Neuronal stem cell (in vitro differentiated cells): ENCODE results near the gene LAYN.

Experiments
- DNase-seq: peaks from one replicate; pipeline ENCODE4 v3.0.0-alpha.2; 2013; ENCODE audit warnings: low spot score
- H2AFZ ChIP-seq: one replicate; pipeline ENCODE4 v1.6.1; 2013; ENCODE audit warnings: mild to moderate bottlenecking, low read length, inconsistent platforms
- H2AK5ac ChIP-seq: 2 replicates; pipeline ENCODE4 v1.6.1; 2013; ENCODE audit warnings: low read depth, mild to moderate bottlenecking, inconsistent platforms, low read length, moderate library complexity, mixed read lengths
- H2BK120ac ChIP-seq: 2 replicates; pipeline ENCODE4 v1.6.1; 2013; ENCODE audit warnings: low read depth, mild to moderate bottlenecking, inconsistent platforms, low read length, moderate library complexity, mixed read lengths
- H2BK12ac ChIP-seq: one replicate; pipeline ENCODE4 v1.6.1; 2013; ENCODE audit warnings: low read length, inconsistent platforms
- H2BK15ac ChIP-seq: 2 replicates; pipeline ENCODE4 v1.6.1; 2013; ENCODE audit warnings: mild to moderate bottlenecking, low read length, inconsistent platforms, mixed read lengths
- H2BK5ac ChIP-seq: one replicate; pipeline ENCODE4 v1.6.1; 2013; ENCODE audit warnings: inconsistent platforms, mild to moderate bottlenecking, low read length, moderate library complexity
- H3K14ac ChIP-seq: one replicate; pipeline ENCODE4 v1.6.1; 2013; ENCODE audit warnings: low read length, inconsistent platforms
- H3K18ac ChIP-seq: 2 replicates; pipeline ENCODE4 v1.6.1; 2013; ENCODE audit warnings: low read length, inconsistent platforms
- H3K23ac ChIP-seq: 2 replicates; pipeline ENCODE4 v1.6.1; 2013; ENCODE audit warnings: low read depth, mild to moderate bottlenecking, mixed read lengths, low read length, inconsistent platforms; ENCODE audit not compliant: poor library complexity
- H3K27ac ChIP-seq: replicated peaks from 3 replicates; pipeline ENCODE4 v1.5.1; 2013; ENCODE audit warnings: low read length, inconsistent platforms
- H3K27me3 ChIP-seq, 3 experiments: 2 replicates each; pipeline ENCODE4 v1.6.1; 2013; ENCODE audit warnings: low read length in 3 of 3, mild to moderate bottlenecking in 2 of 3, inconsistent platforms in 1 of 3, low read depth in 1 of 3, mixed read lengths in 1 of 3, moderate library complexity in 1 of 3; ENCODE audit not compliant: control insufficient read depth in 3 of 3, insufficient read depth in 3 of 3
- H3K36me3 ChIP-seq, 2 donors: replicated peaks in 1 of 2; 2 replicates each; pipeline ENCODE4 v1.6.1; 2013; ENCODE audit warnings: low read length in 2 of 2; ENCODE audit not compliant: control insufficient read depth in 2 of 2, insufficient read depth in 2 of 2
- H3K4ac ChIP-seq: 2 replicates; pipeline ENCODE4 v1.6.1; 2013; ENCODE audit warnings: inconsistent platforms, mild to moderate bottlenecking, low read length, moderate library complexity
- H3K4me1 ChIP-seq, 2 donors: 1 replicate in 1 of 2; 2 replicates in 1 of 2; pipeline ENCODE4 v1.6.1; 2013; ENCODE audit warnings: low read length in 2 of 2, low read depth in 1 of 2; ENCODE audit not compliant: control insufficient read depth in 2 of 2, insufficient read depth in 1 of 2
- H3K4me2 ChIP-seq: one replicate; pipeline ENCODE4 v1.6.1; 2013; ENCODE audit warnings: mild to moderate bottlenecking, low read length, inconsistent platforms; ENCODE audit not compliant: insufficient read depth, poor library complexity, severe bottlenecking
- H3K4me3 ChIP-seq, 2 donors: 2 replicates each; pipeline ENCODE4 v1.5.1; 2013; ENCODE audit warnings: low read length in 2 of 2, mild to moderate bottlenecking in 2 of 2, inconsistent platforms in 1 of 2, moderate library complexity in 1 of 2
- H3K79me1 ChIP-seq: one replicate; pipeline ENCODE4 v1.6.1; 2013; ENCODE audit warnings: low read depth, mild to moderate bottlenecking, inconsistent platforms, low read length, moderate library complexity
- H3K9ac ChIP-seq: one replicate; pipeline ENCODE4 v1.6.1; 2013; ENCODE audit warnings: mild to moderate bottlenecking, low read depth, low read length, inconsistent platforms; ENCODE audit not compliant: poor library complexity
- H3K9me3 ChIP-seq, 2 donors: replicated peaks in 1 of 2; 2 replicates each; pipeline versions ENCODE3 to v1.6.1; 2013; ENCODE audit warnings: low read length in 2 of 2, mild to moderate bottlenecking in 2 of 2, inconsistent platforms in 1 of 2, low read depth in 1 of 2, mixed read lengths in 1 of 2, moderate library complexity in 1 of 2; ENCODE audit not compliant: control insufficient read depth in 2 of 2, insufficient read depth in 1 of 2
- H4K8ac ChIP-seq: one replicate; pipeline ENCODE4 v1.6.1; 2013; ENCODE audit warnings: low read depth, mild to moderate bottlenecking, inconsistent platforms, low read length, moderate library complexity
- H4K91ac ChIP-seq: one replicate; pipeline ENCODE4 v1.6.1; 2013; ENCODE audit warnings: low read length, low read depth, mild to moderate bottlenecking, inconsistent platforms; ENCODE audit not compliant: poor library complexity
- WGBS, 2 donors: extraction: QIAGEN DNeasy Blood & Tissue Kit; methylation state at CpG; one replicate each; pipeline ENCODE4 v1.1.7; 2013; ENCODE audit warnings: missing lambda C conversion rate in 2 of 2, mixed read lengths in 1 of 2; ENCODE audit not compliant: insufficient read length in 2 of 2, insufficient replicate concordance in 1 of 2; ENCODE audit errors: extremely low coverage in 2 of 2; 5-methylcytosine and 5-hydroxymethylcytosine counted together

Gene LAYN

GRCh38 chr11:111566324-111566723 lies 25.8 kb downstream of the LAYN start:
- no CpG with 5 or more reads among the region's 7 CpGs for WGBS, 2 donors
- Histone ChIP-seq H2AK5ac (no peak overlapping the region), H2BK15ac (no peak overlapping the region), H4K91ac (no peak overlapping the region), H3K4me2 (no peak overlapping the region), H3K36me3 (no peaks in the 10 kb centered on the region), H2BK12ac (no peak overlapping the region), H4K8ac (no peak overlapping the region), H3K79me1 (no peaks in the 10 kb centered on the region), H3K23ac (no peak overlapping the region), H3K4me3 (no peak overlapping the region), H2AFZ (no peak overlapping the region), H3K27me3 (no peaks in the 10 kb centered on the region), H3K4ac (no peak overlapping the region), H3K4me1 (peaks cover 5 to 10% of the 10 kb centered on the region in 2 donors), H3K9me3 (no peaks in the 10 kb centered on the region), H3K9ac (no peak overlapping the region), H3K14ac (no peak overlapping the region), H3K27ac (no peak overlapping the region), H2BK120ac (no peak overlapping the region), H2BK5ac (no peak overlapping the region), H3K18ac (no peak overlapping the region)
- no peak for DNase-seq

- no peak overlapping the region for H3K23ac ChIP-seq
- no peaks in the 10 kb centered on the region for H3K9me3 ChIP-seq
- no peak overlapping the region for H2AK5ac ChIP-seq
- DNase-seq: no peak
- H2BK12ac ChIP-seq: no peak overlapping the region
- H3K36me3 ChIP-seq: no peaks in the 10 kb centered on the region
- H3K79me1 ChIP-seq: no peaks in the 10 kb centered on the region
- H3K14ac ChIP-seq: no peak overlapping the region
- H2BK120ac ChIP-seq: no peak overlapping the region
- H3K27ac ChIP-seq: no peak overlapping the region
- no peak overlapping the region for H2AFZ ChIP-seq
- H3K4me3 ChIP-seq: no peak overlapping the region
- peaks cover 5 to 6% of the 10 kb centered on the region in 2 donors for H3K4me1 ChIP-seq
- peaks cover 0 to 4% (median 0%) of the 10 kb centered on the region in 3 experiments for H3K27me3 ChIP-seq
- no peak overlapping the region for H3K18ac ChIP-seq
- H3K4ac ChIP-seq: no peak overlapping the region
- H4K91ac ChIP-seq: no peak overlapping the region
- H3K4me2 ChIP-seq: no peak overlapping the region
- H2BK15ac ChIP-seq: no peak overlapping the region
- no peak overlapping the region for H2BK5ac ChIP-seq
- H4K8ac ChIP-seq: no peak overlapping the region
- H3K9ac ChIP-seq: no peak overlapping the region
- no CpG with 5 or more reads among the region's 4 CpGs for WGBS, 2 donors
Measured at GRCh38 chr11:111569476-111569875, 29.0 kb downstream of the LAYN start.

- Histone ChIP-seq H2BK12ac (no peak overlapping the region), H3K23ac (no peak overlapping the region), H3K9ac (no peak overlapping the region), H2BK120ac (no peak overlapping the region), H3K79me1 (no peaks in the 10 kb centered on the region), H4K91ac (no peak overlapping the region), H3K9me3 (no peaks in the 10 kb centered on the region), H3K36me3 (no peaks in the 10 kb centered on the region), H3K27me3 (peaks cover 0 to 4% (median 0%) of the 10 kb centered on the region in 3 experiments), H2BK15ac (no peak overlapping the region), H3K4me2 (no peak overlapping the region), H3K14ac (no peak overlapping the region), H3K18ac (no peak overlapping the region), H4K8ac (no peak overlapping the region), H3K4ac (no peak overlapping the region), H2AK5ac (no peak overlapping the region), H2BK5ac (no peak overlapping the region), H3K4me1 (peaks cover 5 to 6% of the 10 kb centered on the region in 2 donors), H3K27ac (no peak overlapping the region), H3K4me3 (no peak overlapping the region), H2AFZ (no peak overlapping the region)
- WGBS, 2 donors: no CpG with 5 or more reads among the region's 6 CpGs
- no peak for DNase-seq
Measured at GRCh38 chr11:111570796-111571195, 30.3 kb downstream of the LAYN start.

- Histone ChIP-seq H3K14ac (no peak overlapping the region), H3K36me3 (no peaks in the 10 kb centered on the region), H3K27me3 (peaks cover 0 to 6% (median 0%) of the 10 kb centered on the region in 3 experiments), H3K27ac (no peak overlapping the region), H4K91ac (no peak overlapping the region), H3K4ac (no peak overlapping the region), H3K4me1 (peaks cover 3 to 5% of the 10 kb centered on the region in 2 donors), H2AFZ (no peak overlapping the region), H3K4me2 (no peak overlapping the region), H2BK15ac (no peak overlapping the region), H2AK5ac (no peak overlapping the region), H3K18ac (no peak overlapping the region), H3K9me3 (no peaks in the 10 kb centered on the region), H3K79me1 (no peaks in the 10 kb centered on the region), H2BK12ac (no peak overlapping the region), H4K8ac (no peak overlapping the region), H2BK120ac (no peak overlapping the region), H2BK5ac (no peak overlapping the region), H3K4me3 (no peak overlapping the region), H3K9ac (no peak overlapping the region), H3K23ac (no peak overlapping the region)
- DNase-seq: no peak
- no CpG with 5 or more reads among the region's 6 CpGs for WGBS, 2 donors
Measured at GRCh38 chr11:111571829-111572501, 31.4 kb downstream of the LAYN start.
